Measurements from ENCODE around the gene TXNL1. TPM values are rescaled to one million over a fixed set of nuclear protein-coding genes. Genes with fewer than 3 reads are reported as not detected.

TXNL1 gene
- total and polyA plus RNA-seq, 2 donors from 2014 or later, result 54.0 to 91.1 TPM

- FAIRE-seq, result no peak
Observed at GRCh38 chr18:56637711-56638231, 621 bp downstream of the TXNL1 start.

GRCh38 chr18:56637176-56637575, 1.2 kb downstream of the TXNL1 start:
- no peaks in the 10 kb centered on the region for H3K9me3 ChIP-seq (ENCODE audit: control insufficient read depth in 2 of 3, insufficient read depth in 1 of 3, low read length in 3 of 3)
- H3K27ac ChIP-seq (ENCODE audit: low read depth in 2 of 2, low read length in 2 of 2), result no peak overlapping the region
- intact Hi-C loops (cut with DNase I), result no loop called here
- FAIRE-seq (no peak), DNase-seq (no peak)
- peaks cover 0 to 5% (median 4%) of the 10 kb centered on the region in 3 donors for H3K4me1 ChIP-seq (ENCODE audit: control insufficient read depth in 2 of 3, insufficient read depth in 2 of 3, low read depth in 1 of 3, low read length in 3 of 3)
- no peaks in the 10 kb centered on the region for H3K27me3 ChIP-seq (ENCODE audit: control insufficient read depth, insufficient read depth, low read length)
- peak overlapping the region; percentile 76 to 94 (median 92) for H3K4me3 ChIP-seq (ENCODE audit: low read length in 3 of 3)
- H3K9ac ChIP-seq (ENCODE audit: low read length in 3 of 3), result peak overlapping the region; percentile 68 to 79 (median 77)
- no peak for TF ChIP-seq CTCF (IDR thresholded peaks at IDR 0.05; ENCODE audit: borderline replicate concordance, extremely low read depth, insufficient read depth)
- H3K36me3 ChIP-seq (ENCODE audit: control insufficient read depth in 2 of 3, insufficient read depth in 3 of 3, low read length in 3 of 3), result no peaks in the 10 kb centered on the region

More at GRCh38 chr18:56637711-56638231, 621 bp downstream of the TXNL1 start:
- H3K27ac ChIP-seq (ENCODE audit: low read depth in 2 of 2, low read length in 2 of 2), result peak overlapping the region; percentile 82 to 95
- intact Hi-C loops (cut with DNase I), result no loop called here
- H3K27me3 ChIP-seq (ENCODE audit: control insufficient read depth, insufficient read depth, low read length), result no peaks in the 10 kb centered on the region
- DNase-seq, result peak in 2 of 5 donors; percentile 48 to 50
- peaks cover 0 to 5% (median 4%) of the 10 kb centered on the region in 3 donors for H3K4me1 ChIP-seq (ENCODE audit: control insufficient read depth in 2 of 3, insufficient read depth in 2 of 3, low read depth in 1 of 3, low read length in 3 of 3)
- TF ChIP-seq CTCF (IDR thresholded peaks at IDR 0.05; ENCODE audit: borderline replicate concordance, extremely low read depth, insufficient read depth), result no peak
- no peaks in the 10 kb centered on the region for H3K36me3 ChIP-seq (ENCODE audit: control insufficient read depth in 2 of 3, insufficient read depth in 3 of 3, low read length in 3 of 3)
- H3K4me3 ChIP-seq (ENCODE audit: low read length in 3 of 3), result peak overlapping the region; percentile 76 to 94 (median 92)
- H3K9me3 ChIP-seq (ENCODE audit: control insufficient read depth in 2 of 3, insufficient read depth in 1 of 3, low read length in 3 of 3), result no peaks in the 10 kb centered on the region
- H3K9ac ChIP-seq (ENCODE audit: low read length in 3 of 3), result peak overlapping the region; percentile 68 to 79 (median 77)

DNA sequence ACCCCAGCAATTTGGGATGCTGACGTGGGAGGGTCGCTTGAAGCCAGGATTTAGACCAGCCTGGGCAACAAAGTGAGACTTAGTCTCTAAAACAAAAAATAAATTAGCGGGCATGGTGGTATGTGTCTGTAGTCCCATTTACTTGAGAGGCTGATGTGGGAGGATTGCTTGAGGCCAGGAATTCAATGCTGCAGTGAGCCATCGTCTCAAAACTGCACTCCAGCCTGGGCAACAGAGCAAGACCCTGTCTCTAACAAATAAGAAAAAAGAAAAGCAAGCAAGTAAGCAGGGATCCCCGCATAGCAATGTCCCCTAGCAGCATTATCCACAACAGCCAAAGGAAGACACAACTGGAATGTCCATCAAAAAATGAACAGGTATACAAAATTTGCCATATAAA, 3.4 kb downstream of the TXNL1 start:
- Histone ChIP-seq H3K36me3 (ENCODE audit: control insufficient read depth in 2 of 3, insufficient read depth in 3 of 3, low read length in 3 of 3) (no peaks in the 10 kb centered on the region), H3K4me1 (ENCODE audit: control insufficient read depth in 2 of 3, insufficient read depth in 2 of 3, low read depth in 1 of 3, low read length in 3 of 3) (peaks cover 0 to 5% (median 4%) of the 10 kb centered on the region in 3 donors), H3K27me3 (ENCODE audit: control insufficient read depth, insufficient read depth, low read length) (no peaks in the 10 kb centered on the region), H3K27ac (ENCODE audit: low read depth in 2 of 2, low read length in 2 of 2) (no peak overlapping the region), H3K9ac (ENCODE audit: low read length in 3 of 3) (no peak overlapping the region), H3K9me3 (ENCODE audit: control insufficient read depth in 2 of 3, insufficient read depth in 1 of 3, low read length in 3 of 3) (no peaks in the 10 kb centered on the region), H3K4me3 (ENCODE audit: low read length in 3 of 3) (no peak overlapping the region)
- TF ChIP-seq CTCF (IDR thresholded peaks at IDR 0.05; ENCODE audit: borderline replicate concordance, extremely low read depth, insufficient read depth), result no peak
- no peak for FAIRE-seq
- no peak for DNase-seq
- intact Hi-C loops (cut with DNase I), result no loop called here
